ENCODE measurements around the gene TLE5.

- no peak for TF ChIP-seq CTCF (optimal IDR thresholded peaks at IDR 0.05 in 1 of 3, IDR thresholded peaks at IDR 0.05 in 1 of 3, conservative IDR thresholded peaks at IDR 0.05 in 1 of 3; ENCODE audit: extremely low read depth in 1 of 3, insufficient read depth in 2 of 3, low read length in 3 of 3)
- no peak for TF ChIP-seq EZH2 (IDR thresholded peaks at IDR 0.05; ENCODE audit: low read length)
Observed at GRCh38 chr19:3047496-3048189, 14.7 kb downstream of the TLE5 start.

Data from keratinocyte (primary cell).